GM12878 (cell line): Measurements from ENCODE around the gene GTF2B. TPM values are rescaled to one million over a fixed set of nuclear protein-coding genes. Genes with fewer than 3 reads are reported as not detected.

Experiments
- ATAC-seq: fragments of 200-7000 bp; cut with Tn5 transposase; 3 replicates; pipeline ENCODE4 v1.9.1; 2020; ENCODE audit warnings: mild to moderate bottlenecking, moderate library complexity
- BruUV-seq: library from RNA; stranded (reverse); fragments of 400-500 nt; replicated peaks from 2 replicates; lab custom pipeline; 2021; lab: Mats Ljungman, UMichigan
- CTCF ChIA-PET: fragments of 300-600 bp; sonication (Branson Sonifier 250); formaldehyde crosslinking; extraction: SDS; loops from one replicate; lab custom pipeline; 2021; ENCODE audit warnings: inconsistent platforms; lab: Yijun Ruan, JAX
- POLR2A ChIA-PET: fragments of 350-600 bp; formaldehyde crosslinking; extraction: SDS; loops from one replicate; lab custom pipeline; 2021; ENCODE audit warnings: inconsistent platforms; lab: Charles Lee
- RAD21 ChIA-PET: fragments of 300-600 bp; sonication (Branson Sonifier 250); formaldehyde crosslinking; loops from one replicate; lab custom pipeline; 2023; ENCODE audit warnings: antibody characterized with exemption; ENCODE audit not compliant: unreplicated experiment; lab: Charles Lee
- SMC1A ChIA-PET: fragments of 300-600 bp; sonication (Branson Sonifier 250); formaldehyde crosslinking; loops from one replicate; lab custom pipeline; 2023; ENCODE audit not compliant: unreplicated experiment, uncharacterized antibody; lab: Charles Lee
- DNase-seq: peaks from one replicate; pipeline ENCODE4 v3.0.0-alpha.2; 2011; ENCODE audit warnings: low read depth, low spot score
- FAIRE-seq: peaks from 3 replicates; lab custom pipeline; 2011; peaks lifted over from hg19 to GRCh38; lab: Jason Lieb, UNC
- H2AFZ ChIP-seq: 2 replicates; pipeline ENCODE4 v1.6.0; 2011; ENCODE audit warnings: low read depth, low read length, control low read depth; ENCODE audit not compliant: control insufficient read depth
- H3K27ac ChIP-seq: 2 replicates; pipeline ENCODE4 v1.5.1; 2011; ENCODE audit warnings: control low read depth; ENCODE audit not compliant: control insufficient read depth, insufficient read depth
- H3K27me3 ChIP-seq, 2 experiments: replicated peaks in 1 of 2; 2 replicates each; pipeline versions ENCODE4 v1.6.0 to v1.6.1; 2011; ENCODE audit warnings: low read length in 1 of 2; ENCODE audit not compliant: control insufficient read depth in 2 of 2, insufficient read depth in 2 of 2
- H3K36me3 ChIP-seq, 2 experiments: 2 replicates each; pipeline ENCODE4 v1.5.1; 2011; ENCODE audit warnings: low read length in 1 of 2; ENCODE audit not compliant: control insufficient read depth in 2 of 2, insufficient read depth in 2 of 2
- H3K4me1 ChIP-seq: 2 replicates; pipeline ENCODE4 v1.6.1; 2011; ENCODE audit warnings: mild to moderate bottlenecking, low read length, moderate library complexity, mixed read lengths; ENCODE audit not compliant: control insufficient read depth, insufficient read depth
- H3K4me2 ChIP-seq: 2 replicates; pipeline ENCODE4 v1.6.0; 2011; ENCODE audit warnings: control low read depth; ENCODE audit not compliant: control insufficient read depth, insufficient read depth
- H3K4me3 ChIP-seq: fragments of 200-600 bp; sonication (generic); 2 replicates; pipeline ENCODE4 v1.5.1; 2016
- H3K79me2 ChIP-seq: 2 replicates; pipeline ENCODE4 v1.6.0; 2011; ENCODE audit warnings: low read length; ENCODE audit not compliant: control insufficient read depth, insufficient read depth
- H3K9ac ChIP-seq: 2 replicates; pipeline ENCODE4 v1.8.0; 2011; ENCODE audit warnings: low read length, control low read depth, mixed read lengths; ENCODE audit not compliant: control insufficient read depth, insufficient read depth
- H3K9me3 ChIP-seq: replicated peaks from 3 replicates; pipeline ENCODE4 v1.5.1; 2011; ENCODE audit warnings: mild to moderate bottlenecking, low read length; ENCODE audit not compliant: control insufficient read depth, insufficient read depth
- H4K20me1 ChIP-seq: 2 replicates; pipeline ENCODE4 v1.6.0; 2011; ENCODE audit not compliant: control insufficient read depth, insufficient read depth
- IRF4 ChIP-seq: IDR thresholded peaks from 2 replicates; pipeline ENCODE4 v1.6.1; 2011; ENCODE audit warnings: low read depth, low read length
- WGBS: methylation state at CpG from one replicate; pipeline ENCODE4 v1.1.6; 2016; ENCODE audit warnings: low lambda C conversion rate; ENCODE audit not compliant: insufficient replicate concordance, insufficient coverage; ENCODE audit errors: missing lambda C conversion rate; 5-methylcytosine and 5-hydroxymethylcytosine counted together
- in situ Hi-C: fragments of 300-500 bp; cut with MboI; formaldehyde crosslinking; loops from 9 replicates; pipeline ENCODE4 v1.14.3; 2018; ENCODE audit warnings: mixed read lengths
- intact Hi-C: fragments of 100-400 bp; cut with micrococcal nuclease; formaldehyde crosslinking; loops from one replicate; pipeline ENCODE4 v1.14.2; 2022; ENCODE audit not compliant: unreplicated experiment
- polyA plus RNA-seq, 11 experiments: library from polyadenylated mRNA; depleted of rRNA in 4 of 11; unstranded in 6 of 11; stranded (reverse) in 5 of 11; fragments of >200 nt; fragmentation: Nextera tagmentation in 4 of 11; fragmentation: Illumina TruSeq in 1 of 11; extraction: Ambion mirVana in 4 of 11; extraction: Trizol in 1 of 11; gene quantifications; 1 replicate in 1 of 11; 2 replicates in 10 of 11; pipeline versions ENCODE4 v1.2.1 to v1.2.3, GENCODE V29; 2011 to 2016; ENCODE audit warnings: inconsistent platforms in 2 of 11, missing spikeins in 2 of 11, low read depth in 1 of 11
- total RNA-seq, 4 experiments: library from RNA; depleted of rRNA in 3 of 4; stranded (reverse); fragments of >200 nt in 3 of 4; fragmentation: Illumina TruSeq in 1 of 4; extraction: Trizol in 1 of 4; gene quantifications; 2 replicates each; pipeline versions ENCODE4 v1.2.1 to v1.2.3, GENCODE V29; 2013 to 2021
- TF ChIP-seq, protein P1 (sequence below): fragments of 450-650 bp; conservative IDR thresholded peaks from 2 replicates; pipeline ENCODE4 v1.6.1; 2017; ENCODE audit warnings: mild to moderate bottlenecking, moderate library complexity
- TF ChIP-seq, protein P2 (sequence below): fragments of 150-350 bp; IDR thresholded peaks from 2 replicates; pipeline ENCODE4 v1.6.1; 2014; ENCODE audit warnings: mild to moderate bottlenecking, low read depth, low read length

Gene GTF2B
- total and polyA plus RNA-seq, 10 of the 15 experiments (the other 5 are each of a cell fraction or from before 2014, with no cell fraction given): 27.9 to 79.7 (median 59.5) TPM

DNA sequence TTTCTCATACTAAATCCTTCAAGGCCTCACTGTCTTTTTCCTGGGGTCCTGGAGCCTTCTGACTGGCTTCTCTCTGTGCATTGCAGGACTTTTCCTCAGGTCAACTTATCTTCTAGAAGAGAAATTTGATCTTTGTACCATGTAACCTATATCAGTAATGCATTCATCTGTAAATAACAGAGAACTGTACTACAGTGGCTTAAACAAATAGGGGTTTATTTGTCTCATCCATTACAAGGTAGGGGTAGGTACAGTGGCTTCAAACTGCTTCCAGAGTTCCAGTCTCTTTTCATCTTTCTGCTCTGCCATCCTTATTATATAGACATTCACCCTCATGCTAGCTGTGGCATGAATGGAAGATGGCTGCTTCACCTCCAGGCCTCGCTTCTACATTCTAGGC is 29.5 kb upstream of the GTF2B start:
- no peaks in the 10 kb centered on the region for H3K27me3 ChIP-seq
- FAIRE-seq: no peak
- TF ChIP-seq, protein P1, sequence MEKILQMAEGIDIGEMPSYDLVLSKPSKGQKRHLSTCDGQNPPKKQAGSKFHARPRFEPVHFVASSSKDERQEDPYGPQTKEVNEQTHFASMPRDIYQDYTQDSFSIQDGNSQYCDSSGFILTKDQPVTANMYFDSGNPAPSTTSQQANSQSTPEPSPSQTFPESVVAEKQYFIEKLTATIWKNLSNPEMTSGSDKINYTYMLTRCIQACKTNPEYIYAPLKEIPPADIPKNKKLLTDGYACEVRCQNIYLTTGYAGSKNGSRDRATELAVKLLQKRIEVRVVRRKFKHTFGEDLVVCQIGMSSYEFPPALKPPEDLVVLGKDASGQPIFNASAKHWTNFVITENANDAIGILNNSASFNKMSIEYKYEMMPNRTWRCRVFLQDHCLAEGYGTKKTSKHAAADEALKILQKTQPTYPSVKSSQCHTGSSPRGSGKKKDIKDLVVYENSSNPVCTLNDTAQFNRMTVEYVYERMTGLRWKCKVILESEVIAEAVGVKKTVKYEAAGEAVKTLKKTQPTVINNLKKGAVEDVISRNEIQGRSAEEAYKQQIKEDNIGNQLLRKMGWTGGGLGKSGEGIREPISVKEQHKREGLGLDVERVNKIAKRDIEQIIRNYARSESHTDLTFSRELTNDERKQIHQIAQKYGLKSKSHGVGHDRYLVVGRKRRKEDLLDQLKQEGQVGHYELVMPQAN: no peak
- TF ChIP-seq, protein P2, sequence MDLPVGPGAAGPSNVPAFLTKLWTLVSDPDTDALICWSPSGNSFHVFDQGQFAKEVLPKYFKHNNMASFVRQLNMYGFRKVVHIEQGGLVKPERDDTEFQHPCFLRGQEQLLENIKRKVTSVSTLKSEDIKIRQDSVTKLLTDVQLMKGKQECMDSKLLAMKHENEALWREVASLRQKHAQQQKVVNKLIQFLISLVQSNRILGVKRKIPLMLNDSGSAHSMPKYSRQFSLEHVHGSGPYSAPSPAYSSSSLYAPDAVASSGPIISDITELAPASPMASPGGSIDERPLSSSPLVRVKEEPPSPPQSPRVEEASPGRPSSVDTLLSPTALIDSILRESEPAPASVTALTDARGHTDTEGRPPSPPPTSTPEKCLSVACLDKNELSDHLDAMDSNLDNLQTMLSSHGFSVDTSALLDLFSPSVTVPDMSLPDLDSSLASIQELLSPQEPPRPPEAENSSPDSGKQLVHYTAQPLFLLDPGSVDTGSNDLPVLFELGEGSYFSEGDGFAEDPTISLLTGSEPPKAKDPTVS: no peak
- no peak for TF ChIP-seq IRF4
- H4K20me1 ChIP-seq: no peaks in the 10 kb centered on the region
- in situ Hi-C loops: no loop called here
- CTCF ChIA-PET: no interaction called here
- SMC1A ChIA-PET: no interaction called here
- POLR2A ChIA-PET: no interaction called here
- no peaks in the 10 kb centered on the region for H3K79me2 ChIP-seq
- RAD21 ChIA-PET: no interaction called here
- H3K4me2 ChIP-seq: no peak overlapping the region
- 100% methylated on average over 1 of the region's 1 CpG for WGBS
- no TSS peak for BruUV-seq
- no peak for DNase-seq
- no peak for ATAC-seq
- no peaks in the 10 kb centered on the region for H3K4me1 ChIP-seq
- peaks cover 6 to 8% of the 10 kb centered on the region in 2 experiments for H3K36me3 ChIP-seq
- no peak overlapping the region for H3K4me3 ChIP-seq
- no peak overlapping the region for H3K9ac ChIP-seq
- no peak overlapping the region for H2AFZ ChIP-seq
- intact Hi-C loops: no loop called here
- peaks cover 21% of the 10 kb centered on the region; the same call in 2 of the 3 replicates for H3K9me3 ChIP-seq
- H3K27ac ChIP-seq: no peak overlapping the region
